ENCODE measurements around the gene SURF2.

The SURF2 gene

GRCh38 chr9:133340916-133341315 is 15.4 kb upstream of the SURF2 start:
- peaks cover 62% of the 10 kb centered on the region for H3K36me3 ChIP-seq
- no peak overlapping the region for H3K27ac ChIP-seq
- H3K9me3 ChIP-seq (ENCODE audit: severe bottlenecking), result no peaks in the 10 kb centered on the region
- no peaks in the 10 kb centered on the region for H3K27me3 ChIP-seq (ENCODE audit: insufficient read depth, low read depth, severe bottlenecking)
- H3K4me3 ChIP-seq (ENCODE audit: low read depth, low read length), result no peak overlapping the region
- no peak for DNase-seq
- TF ChIP-seq CTCF (IDR thresholded peaks at IDR 0.05; ENCODE audit: low read depth, low read length), result no peak

- Histone ChIP-seq H3K4me3 (ENCODE audit: low read depth, low read length) (no peak overlapping the region), H3K27me3 (ENCODE audit: insufficient read depth, low read depth, severe bottlenecking) (no peaks in the 10 kb centered on the region), H3K36me3 (peaks cover 68% of the 10 kb centered on the region), H3K9me3 (ENCODE audit: severe bottlenecking) (no peaks in the 10 kb centered on the region), H3K27ac (no peak overlapping the region)
- no peak for DNase-seq
- no peak for TF ChIP-seq CTCF (IDR thresholded peaks at IDR 0.05; ENCODE audit: low read depth, low read length)
These were observed 14.8 kb upstream of the SURF2 start for GRCh38 chr9:133341369-133342068.

- Histone ChIP-seq H3K36me3 (peaks cover 68% of the 10 kb centered on the region), H3K27ac (no peak overlapping the region), H3K9me3 (ENCODE audit: severe bottlenecking) (no peaks in the 10 kb centered on the region), H3K27me3 (ENCODE audit: insufficient read depth, low read depth, severe bottlenecking) (no peaks in the 10 kb centered on the region), H3K4me3 (ENCODE audit: low read depth, low read length) (no peak overlapping the region)
- peak; percentile 56 for TF ChIP-seq CTCF (IDR thresholded peaks at IDR 0.05; ENCODE audit: low read depth, low read length)
- DNase-seq, result peak; percentile 41
These were observed 14.3 kb upstream of the SURF2 start for GRCh38 chr9:133342069-133342406.

GRCh38 chr9:133342570-133342969 is 13.8 kb upstream of the SURF2 start:
- Histone ChIP-seq H3K36me3 (peaks cover 68% of the 10 kb centered on the region), H3K27me3 (ENCODE audit: insufficient read depth, low read depth, severe bottlenecking) (no peaks in the 10 kb centered on the region), H3K4me3 (ENCODE audit: low read depth, low read length) (no peak overlapping the region), H3K9me3 (ENCODE audit: severe bottlenecking) (no peaks in the 10 kb centered on the region), H3K27ac (no peak overlapping the region)
- DNase-seq, result peak; percentile 40
- peak; percentile 56 for TF ChIP-seq CTCF (IDR thresholded peaks at IDR 0.05; ENCODE audit: low read depth, low read length)

- no peak for TF ChIP-seq CTCF (IDR thresholded peaks at IDR 0.05; ENCODE audit: low read depth, low read length)
- no peak overlapping the region for H3K4me3 ChIP-seq (ENCODE audit: low read depth, low read length)
- H3K36me3 ChIP-seq, result peaks cover 78% of the 10 kb centered on the region
- no peak overlapping the region for H3K27ac ChIP-seq
- no peak for DNase-seq
- H3K27me3 ChIP-seq (ENCODE audit: insufficient read depth, low read depth, severe bottlenecking), result no peaks in the 10 kb centered on the region
- H3K9me3 ChIP-seq (ENCODE audit: severe bottlenecking), result no peaks in the 10 kb centered on the region
These were observed 12.3 kb upstream of the SURF2 start for GRCh38 chr9:133344071-133344470.

GRCh38 chr9:133344979-133345378 is 11.4 kb upstream of the SURF2 start:
- no peak for DNase-seq
- Histone ChIP-seq H3K27me3 (ENCODE audit: insufficient read depth, low read depth, severe bottlenecking) (no peaks in the 10 kb centered on the region), H3K9me3 (ENCODE audit: severe bottlenecking) (no peaks in the 10 kb centered on the region), H3K36me3 (peaks cover 80% of the 10 kb centered on the region), H3K4me3 (ENCODE audit: low read depth, low read length) (no peak overlapping the region), H3K27ac (no peak overlapping the region)
- no peak for TF ChIP-seq CTCF (IDR thresholded peaks at IDR 0.05; ENCODE audit: low read depth, low read length)
